Adrenal gland (tissue), 12 donors: ENCODE measurements around the gene KCTD3. TPM values are rescaled to one million over a fixed set of nuclear protein-coding genes. Genes with fewer than 3 reads are reported as not detected.

Source experiments
- DNase-seq, 7 donors: peaks; one replicate each; pipeline ENCODE4 v3.0.0-alpha.2; 2019 to 2020
- H3K27ac ChIP-seq, 5 donors: fragments of 200-600 bp; sonication (generic) in 4 of 5; 1 replicate in 3 of 5; 2 replicates in 2 of 5; pipeline versions ENCODE4 v1.5.1 to v1.8.0; 2016 to 2020; ENCODE audit warnings: mild to moderate bottlenecking in 1 of 5
- H3K27me3 ChIP-seq: fragments of 200-600 bp; 2 replicates; pipeline ENCODE4 v1.8.0; 2021
- H3K36me3 ChIP-seq, 2 donors: fragments of 200-600 bp; replicated peaks in 1 of 2; 1 replicate in 1 of 2; 2 replicates in 1 of 2; pipeline versions ENCODE4 v1.5.1 to v1.8.0; 2018 to 2022
- H3K4me1 ChIP-seq, 2 donors: fragments of 200-600 bp; replicated peaks in 1 of 2; 1 replicate in 1 of 2; 2 replicates in 1 of 2; pipeline versions ENCODE4 v1.5.1 to v1.8.0; 2018 to 2021
- H3K4me3 ChIP-seq, 4 donors: fragments of 200-600 bp; sonication (generic) in 3 of 4; one replicate each; pipeline ENCODE4 v1.5.1; 2016 to 2018
- H3K9me3 ChIP-seq, 3 donors: fragments of 200-600 bp; sonication (generic) in 1 of 3; replicated peaks in 1 of 3; 1 replicate in 2 of 3; 2 replicates in 1 of 3; pipeline versions ENCODE4 v1.5.1 to v1.8.0; 2016 to 2021
- CTCF ChIP-seq, 6 experiments: fragments of 450-650 bp in 4 of 6; fragments of 200-600 bp in 2 of 6; sonication (generic) in 1 of 6; IDR thresholded peaks; 1 replicate in 5 of 6; 2 replicates in 1 of 6; pipeline versions ENCODE4 v1.5.1 to v1.8.0; 2016 to 2021; ENCODE audit warnings: antibody characterized with exemption in 6 of 6, mild to moderate bottlenecking in 2 of 6, moderate library complexity in 1 of 6
- POLR2A ChIP-seq, 2 donors: fragments of 450-650 bp; IDR thresholded peaks; one replicate each; pipeline ENCODE4 v1.6.1; 2017; ENCODE audit warnings: antibody characterized with exemption in 2 of 2, mild to moderate bottlenecking in 2 of 2, moderate library complexity in 1 of 2
- WGBS, 4 donors: extraction: QIAGEN DNeasy Blood & Tissue Kit in 2 of 4; methylation state at CpG; one replicate each; pipeline versions ENCODE4 v1.1.5 to v1.1.7; 2013 to 2017; 5-methylcytosine and 5-hydroxymethylcytosine counted together
- intact Hi-C, 2 donors: fragments of 100-400 bp; cut with DNase I; formaldehyde crosslinking; loops; one replicate each; pipeline versions ENCODE4 v1.14.1 to v1.15.0; 2022 to 2023
- polyA plus RNA-seq, 3 donors: library from polyadenylated mRNA; stranded (reverse); fragments of 200-250 nt in 2 of 3; fragments of 350-450 nt in 1 of 3; fragmentation: Illumina TruSeq in 1 of 3; extraction: RNeasy Lipid Tissue Mini Kit (QIAGEN cat#74804) in 1 of 3; gene quantifications; one replicate each; pipeline ENCODE4 v1.2.3, GENCODE V29; 2013 to 2014
- small RNA-seq, 2 donors: library from RNA; depleted of rRNA; stranded (forward); fragments of <200 nt; gene quantifications; one replicate each; pipeline ENCODE3, GENCODE V24; 2016
- total RNA-seq, 9 donors: library from RNA; depleted of rRNA in 4 of 9; stranded (reverse); fragments of >200 nt in 4 of 9; fragments of 120-200 nt in 1 of 9; fragmentation: NEBNext Ultra II Directional in 1 of 9; extraction: Animal tissue kit (Norgen Biotek cat#: 25700) in 1 of 9; gene quantifications; one replicate each; pipeline versions ENCODE4 v1.1.0 to v1.2.4, GENCODE V29; 2013 to 2023
- donor health status: healthy with polysubstance abuse.
- donor health status: Bipolar disorder and iron deficiency.
- donor health status: DM: yes; HTN: yes; CAD: no.
- donor health status: DM: no; HTN: no; CAD: no.
- donor health status: DM: no; HTN: no; CAD: no.
- donor health status: DM: yes; HTN: yes; CAD: no.

The KCTD3 gene
- total and polyA plus RNA-seq, 12 donors, result 78.0 to 169 (median 116) TPM

- Histone ChIP-seq H3K27me3 (no peaks in the 10 kb centered on the region), H3K9me3 (no peaks in the 10 kb centered on the region), H3K36me3 (no peaks in the 10 kb centered on the region), H3K4me1 (no peaks in the 10 kb centered on the region), H3K27ac (no peak overlapping the region), H3K4me3 (no peak overlapping the region)
- TF ChIP-seq POLR2A (IDR thresholded peaks at IDR 0.05), result no peak
- TF ChIP-seq CTCF (IDR thresholded peaks at IDR 0.05), result no peak
- 73 to 88% (median 78%) methylated on average over 2 of the region's 2 CpGs for WGBS, 4 donors
- DNase-seq, result no peak
- intact Hi-C loops, result no loop called here
These were observed 100.7 kb downstream of the KCTD3 start for GRCh38 chr1:215667761-215668160.

- DNase-seq, result no peak
- Histone ChIP-seq H3K4me1 (no peaks in the 10 kb centered on the region), H3K9me3 (no peaks in the 10 kb centered on the region), H3K27me3 (no peaks in the 10 kb centered on the region), H3K4me3 (no peak overlapping the region), H3K36me3 (no peaks in the 10 kb centered on the region), H3K27ac (no peak overlapping the region)
- TF ChIP-seq CTCF (IDR thresholded peaks at IDR 0.05), result no peak
- no peak for TF ChIP-seq POLR2A (IDR thresholded peaks at IDR 0.05)
- intact Hi-C loops, result no loop called here
- WGBS, 4 donors, result 41 to 45% (median 44%) methylated on average over 4 of the region's 4 CpGs
These were observed 102.8 kb downstream of the KCTD3 start for GRCh38 chr1:215669806-215670491.

Small RNA genes within 50 kb of the gene (small RNA-seq; reads per million reads assigned to genes)
- gene RF00108, result 0 to 0.08 reads per million in 2 donors
